HepG2 (cell line): Measurements from ENCODE around the gene ZNF597. TPM values are rescaled to one million over a fixed set of nuclear protein-coding genes. Genes with fewer than 3 reads are reported as not detected.

Source experiments
- ARID3A ChIP-seq: IDR thresholded peaks from 2 replicates; pipeline ENCODE4 v1.6.1; 2012; ENCODE audit warnings: low read depth, low read length, improper control_type of control experiment
- ARNT2 ChIP-seq: sonication (generic); formaldehyde crosslinking; IDR thresholded peaks from 2 replicates; pipeline ENCODE4 v1.8.0; 2022; ENCODE audit warnings: mild to moderate bottlenecking, low read depth, missing genetic modification reagents, moderate library complexity
- EP300 ChIP-seq, 3 experiments: sonication (generic) in 1 of 3; formaldehyde crosslinking in 1 of 3; IDR thresholded peaks; 2 replicates each; pipeline versions ENCODE4 v1.5.1 to v1.6.1; 2011 to 2020; ENCODE audit warnings: low read depth in 2 of 3, low read length in 2 of 3, borderline replicate concordance in 1 of 3, improper control_type of control experiment in 1 of 3, mild to moderate bottlenecking in 1 of 3, missing genetic modification reagents in 1 of 3, moderate library complexity in 1 of 3
- ESRRA ChIP-seq: sonication (generic); formaldehyde crosslinking; IDR thresholded peaks from 2 replicates; pipeline ENCODE4 v1.5.1; 2020; ENCODE audit warnings: mild to moderate bottlenecking, low read depth, missing genetic modification reagents
- HNRNPK ChIP-seq: fragments of 200-400 bp; formaldehyde crosslinking; IDR thresholded peaks from 2 replicates; pipeline ENCODE4 v1.6.1; 2018; ENCODE audit warnings: low read length, low read depth, moderate library complexity, mild to moderate bottlenecking; ENCODE audit not compliant: poor library complexity, severe bottlenecking
- NFE2L2 ChIP-seq: fragments of 150-350 bp; IDR thresholded peaks from 2 replicates; pipeline ENCODE4 v1.6.1; 2014; ENCODE audit warnings: low read length
- PLSCR1 ChIP-seq: sonication (generic); formaldehyde crosslinking; IDR thresholded peaks from 2 replicates; pipeline ENCODE4 v1.5.0; 2020; ENCODE audit warnings: missing genetic modification reagents, mild to moderate bottlenecking, borderline replicate concordance
- PPARG ChIP-seq: conservative IDR thresholded peaks from 2 replicates; pipeline ENCODE4 v1.6.1; 2016; ENCODE audit warnings: missing biosample characterization, missing genetic modification reagents
- SCMH1 ChIP-seq: sonication (generic); formaldehyde crosslinking; IDR thresholded peaks from 2 replicates; pipeline ENCODE4 v1.9.0; 2021; ENCODE audit warnings: missing genetic modification reagents, mild to moderate bottlenecking, borderline replicate concordance
- TEAD3 ChIP-seq: optimal IDR thresholded peaks from 2 replicates; pipeline ENCODE3; 2016; ENCODE audit warnings: borderline replicate concordance
- TOE1 ChIP-seq: sonication (generic); formaldehyde crosslinking; IDR thresholded peaks from 2 replicates; pipeline ENCODE4 v1.4.0; 2020; ENCODE audit warnings: mild to moderate bottlenecking, missing genetic modification reagents
- ZMYM4 ChIP-seq: sonication (generic); formaldehyde crosslinking; IDR thresholded peaks from 2 replicates; pipeline ENCODE4 v1.8.1; 2023; ENCODE audit warnings: mild to moderate bottlenecking, missing genetic modification reagents
- ZNF552 ChIP-seq: sonication (generic); formaldehyde crosslinking; IDR thresholded peaks from 2 replicates; pipeline ENCODE4 v1.9.0; 2022; ENCODE audit warnings: missing genetic modification reagents, mild to moderate bottlenecking, borderline replicate concordance
- ZNF607 ChIP-seq: sonication (generic); formaldehyde crosslinking; IDR thresholded peaks from 2 replicates; pipeline ENCODE4 v1.5.1; 2020; ENCODE audit warnings: missing genetic modification reagents, mild to moderate bottlenecking, borderline replicate concordance
- ZNF713 ChIP-seq: sonication (generic); formaldehyde crosslinking; IDR thresholded peaks from 2 replicates; pipeline ENCODE4 v1.4.0; 2020; ENCODE audit warnings: mild to moderate bottlenecking, missing genetic modification reagents
- polyA plus RNA-seq, 8 experiments: library from polyadenylated mRNA; depleted of rRNA in 3 of 8; stranded (reverse) in 7 of 8; unstranded in 1 of 8; fragments of >200 nt; fragmentation: Illumina TruSeq in 4 of 8; extraction: Trizol in 4 of 8; gene quantifications; 2 replicates each; pipeline versions ENCODE4 v1.2.1 to v1.2.3, GENCODE V29; 2011 to 2016; ENCODE audit warnings: low read depth in 4 of 8, missing spikeins in 1 of 8, mixed read lengths in 1 of 8; ENCODE audit not compliant: insufficient read depth in 1 of 8
- total RNA-seq, 5 experiments: library from RNA; depleted of rRNA; stranded (reverse); fragments of >200 nt; fragmentation: Illumina TruSeq; extraction: Trizol; gene quantifications; 2 replicates each; pipeline ENCODE4 v1.2.3, GENCODE V29; 2016; ENCODE audit warnings: low read depth in 1 of 5
- TF ChIP-seq, protein P1 (sequence below): sonication (generic); formaldehyde crosslinking; IDR thresholded peaks from 2 replicates; pipeline ENCODE4 v1.4.0; 2020; ENCODE audit warnings: missing genetic modification reagents
- TF ChIP-seq, protein P2 (sequence below): sonication (generic); formaldehyde crosslinking; IDR thresholded peaks from 2 replicates; pipeline ENCODE4 v1.8.1; 2023; ENCODE audit warnings: mild to moderate bottlenecking, missing genetic modification reagents

Gene ZNF597
- total and polyA plus RNA-seq, 2 of the 13 experiments (the other 11 are each of a cell fraction or from before 2014, with no cell fraction given): 1.3 to 2.4 TPM

- TF ChIP-seq NFE2L2 (no peak), ARID3A (no peak), SCMH1 (CRISPR knock-in tag) (no peak), ZNF713 (CRISPR knock-in tag) (no peak), ZMYM4 (peak; percentile 77), PPARG (CRISPR knock-in tag) (peak; percentile 35), EP300 (IDR thresholded peaks at IDR 0.05; ENCODE audit: low read depth in 2 of 2, low read length in 2 of 2) (0 out of 4 replicates have a peak, but pooled peaks of 1 of the 2 experiments have one; percentile 15), EP300 (CRISPR knock-in tag; IDR thresholded peaks at IDR 0.05; ENCODE audit: borderline replicate concordance) (peak; percentile 23; the same call in 1 of the 2 replicates), ARNT2 (CRISPR knock-in tag) (peak; percentile 75; the same call in 1 of the 2 replicates), TOE1 (0 out of 2 replicates have a peak, but pooled peaks have one; percentile 60), ESRRA (CRISPR knock-in tag) (peak; percentile 11; the same call in 1 of the 2 replicates), ZNF607 (CRISPR knock-in tag) (peak; percentile 67), HNRNPK (peak; percentile 20), TEAD3 (CRISPR knock-in tag) (peak; percentile 70), ZNF552 (CRISPR knock-in tag) (peak; percentile 38), PLSCR1 (CRISPR knock-in tag) (peak; percentile 44; the same call in 1 of the 2 replicates)
- TF ChIP-seq, protein P1, sequence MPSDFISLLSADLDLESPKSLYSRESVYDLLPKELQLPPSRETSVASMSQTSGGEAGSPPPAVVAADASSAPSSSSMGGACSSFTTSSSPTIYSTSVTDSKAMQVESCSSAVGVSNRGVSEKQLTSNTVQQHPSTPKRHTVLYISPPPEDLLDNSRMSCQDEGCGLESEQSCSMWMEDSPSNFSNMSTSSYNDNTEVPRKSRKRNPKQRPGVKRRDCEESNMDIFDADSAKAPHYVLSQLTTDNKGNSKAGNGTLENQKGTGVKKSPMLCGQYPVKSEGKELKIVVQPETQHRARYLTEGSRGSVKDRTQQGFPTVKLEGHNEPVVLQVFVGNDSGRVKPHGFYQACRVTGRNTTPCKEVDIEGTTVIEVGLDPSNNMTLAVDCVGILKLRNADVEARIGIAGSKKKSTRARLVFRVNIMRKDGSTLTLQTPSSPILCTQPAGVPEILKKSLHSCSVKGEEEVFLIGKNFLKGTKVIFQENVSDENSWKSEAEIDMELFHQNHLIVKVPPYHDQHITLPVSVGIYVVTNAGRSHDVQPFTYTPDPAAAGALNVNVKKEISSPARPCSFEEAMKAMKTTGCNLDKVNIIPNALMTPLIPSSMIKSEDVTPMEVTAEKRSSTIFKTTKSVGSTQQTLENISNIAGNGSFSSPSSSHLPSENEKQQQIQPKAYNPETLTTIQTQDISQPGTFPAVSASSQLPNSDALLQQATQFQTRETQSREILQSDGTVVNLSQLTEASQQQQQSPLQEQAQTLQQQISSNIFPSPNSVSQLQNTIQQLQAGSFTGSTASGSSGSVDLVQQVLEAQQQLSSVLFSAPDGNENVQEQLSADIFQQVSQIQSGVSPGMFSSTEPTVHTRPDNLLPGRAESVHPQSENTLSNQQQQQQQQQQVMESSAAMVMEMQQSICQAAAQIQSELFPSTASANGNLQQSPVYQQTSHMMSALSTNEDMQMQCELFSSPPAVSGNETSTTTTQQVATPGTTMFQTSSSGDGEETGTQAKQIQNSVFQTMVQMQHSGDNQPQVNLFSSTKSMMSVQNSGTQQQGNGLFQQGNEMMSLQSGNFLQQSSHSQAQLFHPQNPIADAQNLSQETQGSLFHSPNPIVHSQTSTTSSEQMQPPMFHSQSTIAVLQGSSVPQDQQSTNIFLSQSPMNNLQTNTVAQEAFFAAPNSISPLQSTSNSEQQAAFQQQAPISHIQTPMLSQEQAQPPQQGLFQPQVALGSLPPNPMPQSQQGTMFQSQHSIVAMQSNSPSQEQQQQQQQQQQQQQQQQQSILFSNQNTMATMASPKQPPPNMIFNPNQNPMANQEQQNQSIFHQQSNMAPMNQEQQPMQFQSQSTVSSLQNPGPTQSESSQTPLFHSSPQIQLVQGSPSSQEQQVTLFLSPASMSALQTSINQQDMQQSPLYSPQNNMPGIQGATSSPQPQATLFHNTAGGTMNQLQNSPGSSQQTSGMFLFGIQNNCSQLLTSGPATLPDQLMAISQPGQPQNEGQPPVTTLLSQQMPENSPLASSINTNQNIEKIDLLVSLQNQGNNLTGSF (CRISPR knock-in tag): 0 out of 2 replicates have a peak, but pooled peaks have one; percentile 66
- TF ChIP-seq, protein P2, sequence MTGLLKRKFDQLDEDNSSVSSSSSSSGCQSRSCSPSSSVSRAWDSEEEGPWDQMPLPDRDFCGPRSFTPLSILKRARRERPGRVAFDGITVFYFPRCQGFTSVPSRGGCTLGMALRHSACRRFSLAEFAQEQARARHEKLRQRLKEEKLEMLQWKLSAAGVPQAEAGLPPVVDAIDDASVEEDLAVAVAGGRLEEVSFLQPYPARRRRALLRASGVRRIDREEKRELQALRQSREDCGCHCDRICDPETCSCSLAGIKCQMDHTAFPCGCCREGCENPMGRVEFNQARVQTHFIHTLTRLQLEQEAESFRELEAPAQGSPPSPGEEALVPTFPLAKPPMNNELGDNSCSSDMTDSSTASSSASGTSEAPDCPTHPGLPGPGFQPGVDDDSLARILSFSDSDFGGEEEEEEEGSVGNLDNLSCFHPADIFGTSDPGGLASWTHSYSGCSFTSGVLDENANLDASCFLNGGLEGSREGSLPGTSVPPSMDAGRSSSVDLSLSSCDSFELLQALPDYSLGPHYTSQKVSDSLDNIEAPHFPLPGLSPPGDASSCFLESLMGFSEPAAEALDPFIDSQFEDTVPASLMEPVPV (CRISPR knock-in tag): peak; percentile 68
Measured at GRCh38 chr16:3400779-3401688, 42.3 kb downstream of the ZNF597 start, which contains the start of the genes ZNF174 and ZSCAN32 (continued).
